SU-DHL-6 (cell line): Measurements from ENCODE around the gene POLR1A.

ENCODE experiments used
- H2AFZ ChIP-seq: fragments of 200-600 bp; sonication (generic); 2 replicates; pipeline ENCODE4 v1.6.1; 2014; ENCODE audit warnings: low read depth, mild to moderate bottlenecking, moderate library complexity, mixed read lengths, antibody characterized with exemption, low read length; ENCODE audit not compliant: severe bottlenecking
- H3F3A ChIP-seq: fragments of 200-600 bp; shearing (Covaris generic); 2 replicates; pipeline ENCODE4 v1.6.0; 2016; ENCODE audit warnings: antibody characterized with exemption, mild to moderate bottlenecking; ENCODE audit not compliant: insufficient read depth
- H3K27ac ChIP-seq: fragments of 200-600 bp; sonication (generic); 2 replicates; pipeline ENCODE4 v1.5.1; 2016; ENCODE audit warnings: low read depth, mild to moderate bottlenecking, low read length, moderate library complexity, mixed read lengths
- H3K27me3 ChIP-seq: fragments of 200-600 bp; sonication (generic), shearing (Covaris generic); 2 replicates; pipeline ENCODE4 v1.6.0; 2014; ENCODE audit warnings: mild to moderate bottlenecking, low read length
- H3K36me3 ChIP-seq: fragments of 200-600 bp; sonication (generic); 2 replicates; pipeline ENCODE4 v1.6.1; 2014; ENCODE audit warnings: mild to moderate bottlenecking, low read length, mixed read lengths
- H3K4me2 ChIP-seq: fragments of 300-600, 200-600 bp; shearing (Covaris generic), sonication (generic); 2 replicates; pipeline ENCODE4 v1.6.0; 2014; ENCODE audit warnings: low read length, low read depth, mild to moderate bottlenecking; ENCODE audit not compliant: poor library complexity, severe bottlenecking
- H3K4me3 ChIP-seq: fragments of 200-600 bp; sonication (generic); 2 replicates; pipeline ENCODE4 v1.5.1; 2014; ENCODE audit warnings: antibody characterized with exemption, low read length, mild to moderate bottlenecking, mixed read lengths; ENCODE audit not compliant: insufficient read depth, poor library complexity, severe bottlenecking
- H3K79me2 ChIP-seq: fragments of 200-600 bp; sonication (generic); 2 replicates; pipeline ENCODE4 v1.6.1; 2014; ENCODE audit warnings: mild to moderate bottlenecking, low read length, moderate library complexity; ENCODE audit not compliant: insufficient read depth
- H3K9ac ChIP-seq: fragments of 200-600 bp; sonication (generic); 2 replicates; pipeline ENCODE4 v1.7.0; 2014; ENCODE audit warnings: mild to moderate bottlenecking, low read length
- H3K9me2 ChIP-seq: fragments of 200-600 bp; sonication (generic); replicated peaks from 2 replicates; pipeline ENCODE4 v1.6.1; 2014; ENCODE audit warnings: low read length; ENCODE audit not compliant: insufficient read depth
- H3K9me3 ChIP-seq: fragments of 200-600 bp; sonication (generic); 2 replicates; pipeline ENCODE4 v1.6.1; 2014; ENCODE audit warnings: low read length, mixed read lengths; ENCODE audit not compliant: insufficient read depth
- H4K20me1 ChIP-seq: fragments of 200-600 bp; sonication (generic); 2 replicates; pipeline ENCODE4 v1.6.1; 2014; ENCODE audit warnings: low read depth, mild to moderate bottlenecking, antibody characterized with exemption, low read length, moderate library complexity, mixed read lengths
- CTCF ChIP-seq: fragments of 200-600 bp; sonication (generic); IDR thresholded peaks from one replicate; pipeline ENCODE4 v1.5.1; 2017; ENCODE audit warnings: antibody characterized with exemption, mild to moderate bottlenecking, low read length, moderate library complexity; ENCODE audit not compliant: insufficient read depth, poor library complexity, severe bottlenecking
- EZH2phosphoT487 ChIP-seq: fragments of 200-600 bp; sonication (generic), shearing (Covaris generic); conservative IDR thresholded peaks from 2 replicates; pipeline ENCODE4 v1.6.1; 2018; ENCODE audit warnings: mild to moderate bottlenecking, antibody characterized with exemption, low read length, moderate library complexity, mixed read lengths

The POLR1A gene

GRCh38 chr2:86078774-86079545, 26.7 kb downstream of the POLR1A start:
- no peak overlapping the region for H3K4me3 ChIP-seq
- H3K36me3 ChIP-seq = peaks cover 7% of the 10 kb centered on the region; the same call in 1 of the 2 replicates
- H3K9ac ChIP-seq = no peak overlapping the region
- H2AFZ ChIP-seq = no peak overlapping the region
- no peak overlapping the region for H3K27ac ChIP-seq
- no peaks in the 10 kb centered on the region for H3K9me3 ChIP-seq
- no peaks in the 10 kb centered on the region for H3K79me2 ChIP-seq
- TF ChIP-seq EZH2phosphoT487 (no peak), CTCF (no peak)
- H3F3A ChIP-seq = 0 out of 2 replicates have a peak, but pooled peaks cover 4% of the 10 kb centered on the region
- H3K27me3 ChIP-seq = no peaks in the 10 kb centered on the region
- H4K20me1 ChIP-seq = no peaks in the 10 kb centered on the region
- no peak overlapping the region for H3K4me2 ChIP-seq
- no peaks in the 10 kb centered on the region for H3K9me2 ChIP-seq

DNA sequence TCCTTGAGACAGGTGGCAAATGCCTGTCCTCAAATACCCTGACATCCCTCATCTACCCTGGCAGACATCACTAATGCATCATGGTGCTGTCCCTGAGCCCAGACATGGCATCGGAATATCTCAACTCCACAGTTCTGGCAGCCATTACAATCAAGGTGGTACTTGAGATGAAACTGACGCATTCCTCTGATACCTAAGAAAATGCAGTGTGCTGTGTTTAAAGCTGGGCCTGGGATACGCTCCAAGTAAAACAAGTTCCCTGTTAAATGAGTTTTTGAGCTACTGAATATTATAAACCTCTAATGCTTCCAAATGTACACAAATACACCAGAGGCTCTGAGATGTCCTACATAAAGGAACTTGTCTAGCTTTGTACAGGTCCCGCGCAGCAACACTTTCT, 29.8 kb downstream of the POLR1A start:
- no peaks in the 10 kb centered on the region for H3K27me3 ChIP-seq
- H3K79me2 ChIP-seq = no peaks in the 10 kb centered on the region
- peaks cover 11% of the 10 kb centered on the region; the same call in 1 of the 2 replicates for H3K36me3 ChIP-seq
- no peaks in the 10 kb centered on the region for H3K9me3 ChIP-seq
- no peak overlapping the region for H2AFZ ChIP-seq
- no peak for TF ChIP-seq CTCF
- no peak for TF ChIP-seq EZH2phosphoT487
- no peak overlapping the region for H3K4me3 ChIP-seq
- no peaks in the 10 kb centered on the region for H4K20me1 ChIP-seq
- H3K9me2 ChIP-seq = no peaks in the 10 kb centered on the region
- no peak overlapping the region for H3K4me2 ChIP-seq
- H3F3A ChIP-seq = no peaks in the 10 kb centered on the region
- no peak overlapping the region for H3K27ac ChIP-seq
- H3K9ac ChIP-seq = no peak overlapping the region

GRCh38 chr2:86074811-86075210, 30.9 kb downstream of the POLR1A start:
- TF ChIP-seq EZH2phosphoT487 (no peak), CTCF (no peak)
- no peak overlapping the region for H3K4me2 ChIP-seq
- H3K9me3 ChIP-seq = no peaks in the 10 kb centered on the region
- H2AFZ ChIP-seq = no peak overlapping the region
- no peaks in the 10 kb centered on the region for H3K27me3 ChIP-seq
- no peaks in the 10 kb centered on the region for H3K79me2 ChIP-seq
- H3K27ac ChIP-seq = no peak overlapping the region
- H3K9me2 ChIP-seq = no peaks in the 10 kb centered on the region
- H4K20me1 ChIP-seq = no peaks in the 10 kb centered on the region
- H3K36me3 ChIP-seq = peaks cover 17% of the 10 kb centered on the region; the same call in 1 of the 2 replicates
- no peak overlapping the region for H3K9ac ChIP-seq
- no peak overlapping the region for H3K4me3 ChIP-seq
- H3F3A ChIP-seq = no peaks in the 10 kb centered on the region
